GM12878 (cell line): ENCODE results near the gene FIGNL2. TPM values are rescaled to one million over a fixed set of nuclear protein-coding genes. Genes with fewer than 3 reads are reported as not detected.

Source experiments
- ATAC-seq: fragments of 200-7000 bp; cut with Tn5 transposase; 3 replicates; pipeline ENCODE4 v1.9.1; 2020; ENCODE audit warnings: mild to moderate bottlenecking, moderate library complexity
- BruUV-seq: library from RNA; stranded (reverse); fragments of 400-500 nt; replicated peaks from 2 replicates; lab custom pipeline; 2021; lab: Mats Ljungman, UMichigan
- CTCF ChIA-PET: fragments of 300-600 bp; sonication (Branson Sonifier 250); formaldehyde crosslinking; extraction: SDS; loops from one replicate; lab custom pipeline; 2021; ENCODE audit warnings: inconsistent platforms; lab: Yijun Ruan, JAX
- POLR2A ChIA-PET: fragments of 350-600 bp; formaldehyde crosslinking; extraction: SDS; loops from one replicate; lab custom pipeline; 2021; ENCODE audit warnings: inconsistent platforms; lab: Charles Lee
- RAD21 ChIA-PET: fragments of 300-600 bp; sonication (Branson Sonifier 250); formaldehyde crosslinking; loops from one replicate; lab custom pipeline; 2023; ENCODE audit warnings: antibody characterized with exemption; ENCODE audit not compliant: unreplicated experiment; lab: Charles Lee
- SMC1A ChIA-PET: fragments of 300-600 bp; sonication (Branson Sonifier 250); formaldehyde crosslinking; loops from one replicate; lab custom pipeline; 2023; ENCODE audit not compliant: unreplicated experiment, uncharacterized antibody; lab: Charles Lee
- DNase-seq: peaks from one replicate; pipeline ENCODE4 v3.0.0-alpha.2; 2011; ENCODE audit warnings: low read depth, low spot score
- FAIRE-seq: peaks from 3 replicates; lab custom pipeline; 2011; peaks lifted over from hg19 to GRCh38; lab: Jason Lieb, UNC
- H2AFZ ChIP-seq: 2 replicates; pipeline ENCODE4 v1.6.0; 2011; ENCODE audit warnings: low read depth, low read length, control low read depth; ENCODE audit not compliant: control insufficient read depth
- H3K27ac ChIP-seq: 2 replicates; pipeline ENCODE4 v1.5.1; 2011; ENCODE audit warnings: control low read depth; ENCODE audit not compliant: control insufficient read depth, insufficient read depth
- H3K27me3 ChIP-seq, 2 experiments: replicated peaks in 1 of 2; 2 replicates each; pipeline versions ENCODE4 v1.6.0 to v1.6.1; 2011; ENCODE audit warnings: low read length in 1 of 2; ENCODE audit not compliant: control insufficient read depth in 2 of 2, insufficient read depth in 2 of 2
- H3K36me3 ChIP-seq, 2 experiments: 2 replicates each; pipeline ENCODE4 v1.5.1; 2011; ENCODE audit warnings: low read length in 1 of 2; ENCODE audit not compliant: control insufficient read depth in 2 of 2, insufficient read depth in 2 of 2
- H3K4me1 ChIP-seq: 2 replicates; pipeline ENCODE4 v1.6.1; 2011; ENCODE audit warnings: mild to moderate bottlenecking, low read length, moderate library complexity, mixed read lengths; ENCODE audit not compliant: control insufficient read depth, insufficient read depth
- H3K4me2 ChIP-seq: 2 replicates; pipeline ENCODE4 v1.6.0; 2011; ENCODE audit warnings: control low read depth; ENCODE audit not compliant: control insufficient read depth, insufficient read depth
- H3K4me3 ChIP-seq: fragments of 200-600 bp; sonication (generic); 2 replicates; pipeline ENCODE4 v1.5.1; 2016
- H3K79me2 ChIP-seq: 2 replicates; pipeline ENCODE4 v1.6.0; 2011; ENCODE audit warnings: low read length; ENCODE audit not compliant: control insufficient read depth, insufficient read depth
- H3K9ac ChIP-seq: 2 replicates; pipeline ENCODE4 v1.8.0; 2011; ENCODE audit warnings: low read length, control low read depth, mixed read lengths; ENCODE audit not compliant: control insufficient read depth, insufficient read depth
- H3K9me3 ChIP-seq: replicated peaks from 3 replicates; pipeline ENCODE4 v1.5.1; 2011; ENCODE audit warnings: mild to moderate bottlenecking, low read length; ENCODE audit not compliant: control insufficient read depth, insufficient read depth
- H4K20me1 ChIP-seq: 2 replicates; pipeline ENCODE4 v1.6.0; 2011; ENCODE audit not compliant: control insufficient read depth, insufficient read depth
- DPF2 ChIP-seq: fragments of 450-650 bp; IDR thresholded peaks from 2 replicates; pipeline ENCODE4 v1.6.1; 2017; ENCODE audit warnings: mild to moderate bottlenecking
- MYC ChIP-seq: IDR thresholded peaks from 2 replicates; pipeline ENCODE4 v1.6.1; 2011; ENCODE audit warnings: mild to moderate bottlenecking, low read length, moderate library complexity, inconsistent platforms; ENCODE audit not compliant: insufficient read depth, insufficient replicate concordance, insufficient read length, severe bottlenecking
- POU2F2 ChIP-seq: IDR thresholded peaks from 3 replicates; pipeline ENCODE4 v1.6.1; 2011; ENCODE audit warnings: low read depth, mild to moderate bottlenecking, low read length, borderline replicate concordance
- REST ChIP-seq: IDR thresholded peaks from 2 replicates; pipeline ENCODE4 v1.6.1; 2012; ENCODE audit warnings: mild to moderate bottlenecking, low read depth, low read length
- TCF3 ChIP-seq: IDR thresholded peaks from 2 replicates; pipeline ENCODE4 v1.6.1; 2012; ENCODE audit warnings: low read depth, mild to moderate bottlenecking, low read length, borderline replicate concordance; ENCODE audit not compliant: insufficient read depth
- ZNF622 ChIP-seq: fragments of 450-650 bp; IDR thresholded peaks from 2 replicates; pipeline ENCODE4 v1.6.1; 2017; ENCODE audit warnings: mild to moderate bottlenecking, inconsistent platforms
- WGBS: methylation state at CpG from one replicate; pipeline ENCODE4 v1.1.6; 2016; ENCODE audit warnings: low lambda C conversion rate; ENCODE audit not compliant: insufficient replicate concordance, insufficient coverage; ENCODE audit errors: missing lambda C conversion rate; 5-methylcytosine and 5-hydroxymethylcytosine counted together
- in situ Hi-C: fragments of 300-500 bp; cut with MboI; formaldehyde crosslinking; loops from 9 replicates; pipeline ENCODE4 v1.14.3; 2018; ENCODE audit warnings: mixed read lengths
- intact Hi-C: fragments of 100-400 bp; cut with micrococcal nuclease; formaldehyde crosslinking; loops from one replicate; pipeline ENCODE4 v1.14.2; 2022; ENCODE audit not compliant: unreplicated experiment
- polyA plus RNA-seq, 11 experiments: library from polyadenylated mRNA; depleted of rRNA in 4 of 11; unstranded in 6 of 11; stranded (reverse) in 5 of 11; fragments of >200 nt; fragmentation: Nextera tagmentation in 4 of 11; fragmentation: Illumina TruSeq in 1 of 11; extraction: Ambion mirVana in 4 of 11; extraction: Trizol in 1 of 11; gene quantifications; 1 replicate in 1 of 11; 2 replicates in 10 of 11; pipeline versions ENCODE4 v1.2.1 to v1.2.3, GENCODE V29; 2011 to 2016; ENCODE audit warnings: inconsistent platforms in 2 of 11, missing spikeins in 2 of 11, low read depth in 1 of 11
- total RNA-seq, 4 experiments: library from RNA; depleted of rRNA in 3 of 4; stranded (reverse); fragments of >200 nt in 3 of 4; fragmentation: Illumina TruSeq in 1 of 4; extraction: Trizol in 1 of 4; gene quantifications; 2 replicates each; pipeline versions ENCODE4 v1.2.1 to v1.2.3, GENCODE V29; 2013 to 2021

The FIGNL2 gene
- total and polyA plus RNA-seq, 10 of the 15 experiments (the other 5 are each of a cell fraction or from before 2014, with no cell fraction given), result not detected

GRCh38 chr12:51819736-51820525 is 28.6 kb downstream of the FIGNL2 start:
- no peak overlapping the region for H2AFZ ChIP-seq
- H3K27ac ChIP-seq, result no peak overlapping the region
- WGBS, result 12% methylated on average over 30 of the region's 32 CpGs
- H3K9me3 ChIP-seq, result no peaks in the 10 kb centered on the region
- peaks cover 8 to 15% of the 10 kb centered on the region in 2 experiments for H3K27me3 ChIP-seq
- TF ChIP-seq TCF3 (no peak), POU2F2 (no peak), REST (no peak), ZNF622 (no peak), MYC (no peak), DPF2 (no peak)
- no peak for ATAC-seq
- ChIA-PET RAD21 (no interaction called here), SMC1A (no interaction called here), CTCF (no interaction called here), POLR2A (no interaction called here)
- no peaks in the 10 kb centered on the region; the same call in 1 of the 2 replicates for H4K20me1 ChIP-seq
- no peak overlapping the region for H3K9ac ChIP-seq
- no TSS peak for BruUV-seq
- no peaks in the 10 kb centered on the region for H3K4me1 ChIP-seq
- in situ Hi-C loops, result no loop called here
- no peaks in the 10 kb centered on the region for H3K79me2 ChIP-seq
- no peak overlapping the region for H3K4me2 ChIP-seq
- FAIRE-seq, result no peak
- H3K36me3 ChIP-seq, result no peaks in the 10 kb centered on the region
- intact Hi-C loops, result no loop called here
- no peak for DNase-seq
- H3K4me3 ChIP-seq, result no peak overlapping the region
